Measurements from ENCODE around the gene KRTAP17-1. TPM values are rescaled to one million over a fixed set of nuclear protein-coding genes. Genes with fewer than 3 reads are reported as not detected.

The KRTAP17-1 gene
- polyA plus RNA-seq, 1 donor (not counting 4 experiments of a cell fraction or from before 2014, with no cell fraction given), result not detected

DNA sequence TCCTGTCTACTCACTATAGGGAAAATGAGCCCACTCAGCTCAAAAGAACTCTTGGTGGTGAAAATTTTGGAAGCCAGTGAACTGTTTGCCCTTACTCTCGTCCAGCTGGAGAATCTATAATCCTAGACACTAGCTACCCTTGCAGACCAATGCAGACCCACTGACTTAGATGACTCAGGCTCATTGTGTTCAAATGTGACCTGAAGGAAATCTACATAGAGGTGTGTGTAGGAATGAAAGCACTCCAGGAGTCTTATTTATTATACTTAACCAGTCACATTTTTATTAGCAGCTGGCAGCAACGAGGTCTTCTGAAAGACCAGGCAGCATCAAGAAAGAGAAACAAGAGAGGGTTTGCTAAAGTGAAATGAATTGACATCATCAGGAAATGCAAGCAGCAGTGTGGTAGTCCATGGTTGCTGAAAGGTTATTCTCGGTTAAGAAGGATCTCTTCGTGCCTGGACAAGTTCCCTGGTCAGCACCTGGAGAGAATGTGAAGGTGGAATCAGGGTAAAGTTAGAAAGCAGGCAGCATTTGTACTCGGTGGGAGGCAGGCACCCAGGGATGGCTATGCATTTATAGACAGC, 14.2 kb downstream of the KRTAP17-1 start:
- Histone ChIP-seq H3K36me3 (ENCODE audit: control insufficient read depth in 2 of 2, extremely low read depth in 1 of 2, insufficient read depth in 2 of 2, low read length in 2 of 2) (no peaks in the 10 kb centered on the region), H2AFZ (ENCODE audit: control insufficient read depth, low read length) (peak overlapping the region; percentile 75), H3K27me3 (ENCODE audit: control insufficient read depth, extremely low read depth, insufficient read depth, low read length) (no peaks in the 10 kb centered on the region), H3K9ac (ENCODE audit: control insufficient read depth, extremely low read depth, insufficient read depth, low read length) (no peak overlapping the region), H3K4me1 (ENCODE audit: control insufficient read depth, extremely low read depth, insufficient read depth, low read length) (peaks cover 19% of the 10 kb centered on the region), H4K20me1 (ENCODE audit: control insufficient read depth, extremely low read depth, insufficient read depth, low read length) (no peaks in the 10 kb centered on the region), H3K4me2 (ENCODE audit: control insufficient read depth, extremely low read depth, insufficient read depth, low read depth, low read length) (peak overlapping the region; percentile 66), H3K79me2 (ENCODE audit: control insufficient read depth, insufficient read depth, low read length) (no peaks in the 10 kb centered on the region), H3K9me1 (ENCODE audit: control insufficient read depth, extremely low read depth, insufficient read depth, low read length) (no peaks in the 10 kb centered on the region), H3K9me3 (ENCODE audit: control insufficient read depth, low read depth, low read length) (no peaks in the 10 kb centered on the region), H3K27ac (ENCODE audit: control insufficient read depth, insufficient read depth, low read length) (peak overlapping the region; percentile 21), H3K4me3 (ENCODE audit: control insufficient read depth in 2 of 3, extremely low read depth in 1 of 3, insufficient read depth in 2 of 3, low read depth in 1 of 3, low read length in 3 of 3) (peak overlapping the region in 2 of 3 experiments; percentile 15 to 23)
- no peak for DNase-seq (ENCODE audit: low read depth, low spot score)
- dilution Hi-C loops (cut with MboI; ENCODE audit: extremely low pct_ligation_motif_present, low sequenced_read_pairs), result no loop called here
- peak; percentile 95 for FAIRE-seq
- no peak for TF ChIP-seq EZH2 (IDR thresholded peaks at IDR 0.05; ENCODE audit: low read length)
- TF ChIP-seq, protein P1, sequence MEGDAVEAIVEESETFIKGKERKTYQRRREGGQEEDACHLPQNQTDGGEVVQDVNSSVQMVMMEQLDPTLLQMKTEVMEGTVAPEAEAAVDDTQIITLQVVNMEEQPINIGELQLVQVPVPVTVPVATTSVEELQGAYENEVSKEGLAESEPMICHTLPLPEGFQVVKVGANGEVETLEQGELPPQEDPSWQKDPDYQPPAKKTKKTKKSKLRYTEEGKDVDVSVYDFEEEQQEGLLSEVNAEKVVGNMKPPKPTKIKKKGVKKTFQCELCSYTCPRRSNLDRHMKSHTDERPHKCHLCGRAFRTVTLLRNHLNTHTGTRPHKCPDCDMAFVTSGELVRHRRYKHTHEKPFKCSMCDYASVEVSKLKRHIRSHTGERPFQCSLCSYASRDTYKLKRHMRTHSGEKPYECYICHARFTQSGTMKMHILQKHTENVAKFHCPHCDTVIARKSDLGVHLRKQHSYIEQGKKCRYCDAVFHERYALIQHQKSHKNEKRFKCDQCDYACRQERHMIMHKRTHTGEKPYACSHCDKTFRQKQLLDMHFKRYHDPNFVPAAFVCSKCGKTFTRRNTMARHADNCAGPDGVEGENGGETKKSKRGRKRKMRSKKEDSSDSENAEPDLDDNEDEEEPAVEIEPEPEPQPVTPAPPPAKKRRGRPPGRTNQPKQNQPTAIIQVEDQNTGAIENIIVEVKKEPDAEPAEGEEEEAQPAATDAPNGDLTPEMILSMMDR (optimal IDR thresholded peaks at IDR 0.05 in 1 of 3, IDR thresholded peaks at IDR 0.05 in 1 of 3, conservative IDR thresholded peaks at IDR 0.05 in 1 of 3; ENCODE audit: extremely low read depth in 1 of 3, insufficient read depth in 2 of 3, low read length in 3 of 3), result no peak

DNA sequence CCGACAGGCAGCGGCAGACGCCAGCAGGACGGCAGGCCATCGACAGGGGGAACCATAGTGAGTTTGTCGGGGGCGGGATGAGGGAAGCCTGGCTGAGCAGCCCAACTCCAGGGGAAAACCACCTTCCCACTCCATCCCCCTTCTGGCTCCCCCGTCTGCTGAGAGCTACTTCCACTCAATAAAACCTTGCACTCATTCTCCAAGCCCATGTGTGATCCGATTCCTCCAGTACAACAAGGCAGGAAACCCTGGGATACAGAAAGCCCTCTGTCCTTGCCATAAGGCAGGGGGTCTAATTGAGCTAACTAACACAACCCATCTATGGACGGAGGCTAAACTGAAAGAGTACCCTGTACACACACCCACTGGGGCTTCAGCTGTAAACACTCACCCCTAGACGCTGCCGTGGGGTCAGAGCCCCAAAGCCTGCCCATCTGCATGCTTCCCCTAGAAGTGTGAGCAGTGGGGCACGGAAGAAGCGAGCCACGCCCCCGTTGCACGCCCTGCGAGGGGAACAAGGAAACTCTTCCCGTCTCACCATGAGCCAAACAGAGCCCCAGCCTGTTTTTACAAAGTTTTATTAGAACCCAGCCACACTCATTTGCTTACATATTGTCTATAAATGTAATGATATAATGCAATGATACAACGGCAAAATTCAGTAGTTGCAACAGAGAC, 16.9 kb downstream of the KRTAP17-1 start:
- H3K4me1 ChIP-seq (ENCODE audit: control insufficient read depth, extremely low read depth, insufficient read depth, low read length), result peaks cover 19% of the 10 kb centered on the region
- H2AFZ ChIP-seq (ENCODE audit: control insufficient read depth, low read length), result no peak overlapping the region
- H3K4me2 ChIP-seq (ENCODE audit: control insufficient read depth, extremely low read depth, insufficient read depth, low read depth, low read length), result no peak overlapping the region
- TF ChIP-seq EZH2 (IDR thresholded peaks at IDR 0.05; ENCODE audit: low read length), result no peak
- TF ChIP-seq, protein P1 (optimal IDR thresholded peaks at IDR 0.05 in 1 of 3, IDR thresholded peaks at IDR 0.05 in 1 of 3, conservative IDR thresholded peaks at IDR 0.05 in 1 of 3; ENCODE audit: extremely low read depth in 1 of 3, insufficient read depth in 2 of 3, low read length in 3 of 3), result no peak
- DNase-seq (ENCODE audit: low read depth, low spot score) (no peak), FAIRE-seq (no peak)
- H3K27ac ChIP-seq (ENCODE audit: control insufficient read depth, insufficient read depth, low read length), result no peak overlapping the region
- no peaks in the 10 kb centered on the region for H4K20me1 ChIP-seq (ENCODE audit: control insufficient read depth, extremely low read depth, insufficient read depth, low read length)
- H3K36me3 ChIP-seq (ENCODE audit: control insufficient read depth in 2 of 2, extremely low read depth in 1 of 2, insufficient read depth in 2 of 2, low read length in 2 of 2), result no peaks in the 10 kb centered on the region
- no peaks in the 10 kb centered on the region for H3K9me1 ChIP-seq (ENCODE audit: control insufficient read depth, extremely low read depth, insufficient read depth, low read length)
- no peaks in the 10 kb centered on the region for H3K27me3 ChIP-seq (ENCODE audit: control insufficient read depth, extremely low read depth, insufficient read depth, low read length)
- H3K9ac ChIP-seq (ENCODE audit: control insufficient read depth, extremely low read depth, insufficient read depth, low read length), result no peak overlapping the region
- dilution Hi-C loops (cut with MboI; ENCODE audit: extremely low pct_ligation_motif_present, low sequenced_read_pairs), result no loop called here
- H3K79me2 ChIP-seq (ENCODE audit: control insufficient read depth, insufficient read depth, low read length), result no peaks in the 10 kb centered on the region
- no peaks in the 10 kb centered on the region for H3K9me3 ChIP-seq (ENCODE audit: control insufficient read depth, low read depth, low read length)
- H3K4me3 ChIP-seq (ENCODE audit: control insufficient read depth in 2 of 3, extremely low read depth in 1 of 3, insufficient read depth in 2 of 3, low read depth in 1 of 3, low read length in 3 of 3), result no peak overlapping the region

Measured in keratinocyte (primary cell).